Measurements from ENCODE around the gene PLEKHB2. TPM values are rescaled to one million over a fixed set of nuclear protein-coding genes. Genes with fewer than 3 reads are reported as not detected.

The PLEKHB2 gene
- total RNA-seq, 1 experiment from 2014 or later: 94.8 TPM

DNA sequence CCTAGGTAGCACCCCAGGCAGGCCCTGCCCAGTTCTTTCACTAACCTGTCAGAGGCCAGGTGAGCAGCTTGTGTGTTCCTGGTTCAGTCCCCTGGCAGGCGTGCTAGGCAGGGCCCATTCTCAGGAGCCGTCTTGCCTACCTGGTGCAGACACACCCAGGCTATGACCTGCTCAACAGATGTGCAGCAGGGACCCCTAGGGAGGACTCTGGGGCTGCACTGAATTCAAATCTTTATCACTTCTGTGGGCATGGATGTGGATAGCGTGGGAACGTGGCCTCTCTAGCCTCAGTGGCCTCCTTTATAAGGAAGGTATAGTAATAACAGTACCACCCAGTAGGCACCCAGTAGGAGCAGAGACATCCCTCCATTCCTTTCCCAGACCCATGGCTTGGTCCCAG, 48.4 kb downstream of the PLEKHB2 start:
- Histone ChIP-seq H2AFZ (ENCODE audit: low read depth, low read length, poor library complexity, severe bottlenecking) (no peak overlapping the region), H3K4me2 (ENCODE audit: low read length) (peak overlapping the region; percentile 19; the same call in 1 of the 2 replicates), H3K4me3 (replicated peaks in 1 of 2; ENCODE audit: low read depth in 1 of 2, low read length in 2 of 2) (no peak overlapping the region), H4K20me1 (ENCODE audit: insufficient read depth) (no peaks in the 10 kb centered on the region), H3K27me3 (ENCODE audit: insufficient read depth, low read length) (no peaks in the 10 kb centered on the region), H3K27ac (ENCODE audit: low read depth, low read length) (no peak overlapping the region), H3K36me3 (ENCODE audit: control insufficient read depth in 1 of 2, insufficient read depth in 2 of 2, low read length in 2 of 2) (peaks cover 4 to 6% of the 10 kb centered on the region in 2 experiments; a peak in 1 of 4 replicates), H3K4me1 (ENCODE audit: control insufficient read depth in 1 of 2, insufficient read depth in 2 of 2, low read length in 2 of 2) (peaks cover 0 to 12% of the 10 kb centered on the region in 2 experiments; a peak in 2 of 4 replicates), H3K9ac (ENCODE audit: low read length) (no peak overlapping the region), H3K79me2 (ENCODE audit: insufficient read depth, low read length) (no peaks in the 10 kb centered on the region), H3K9me2 (ENCODE audit: insufficient read depth) (no peaks in the 10 kb centered on the region), H3K9me3 (ENCODE audit: control insufficient read depth in 1 of 2, insufficient read depth in 1 of 2, low read depth in 1 of 2, low read length in 2 of 2) (no peaks in the 10 kb centered on the region)
- intact Hi-C loops (cut with micrococcal nuclease): loop anchor here (5.0 kb wide), 2 partner anchors 519 to 649 kb away; no protein-coding TSS in a partner anchor
- ChIA-PET RAD21 (ENCODE audit: low non-redundant PET in 1 of 2, low total read pairs in 2 of 2, uncharacterized antibody in 2 of 2, unreplicated experiment in 2 of 2) (interaction anchor here (0.9 to 1.9 kb wide), 2 partner anchors 182 to 519 kb away, joined by 3 to 6 read pairs; no protein-coding TSS in a partner anchor), CTCF (interaction anchor here (0.8 to 2.2 kb wide), 10 partner anchors 181 to 678 kb away, joined by 3 to 10 read pairs (median 4); no protein-coding TSS in a partner anchor), POLR2A (no interaction called here)
- ATAC-seq (peak; percentile 35), DNase-seq (ENCODE audit: low read depth, low spot score) (no peak)
- BruUV-seq (replicated peaks): no TSS peak
- TF ChIP-seq, protein P1, sequence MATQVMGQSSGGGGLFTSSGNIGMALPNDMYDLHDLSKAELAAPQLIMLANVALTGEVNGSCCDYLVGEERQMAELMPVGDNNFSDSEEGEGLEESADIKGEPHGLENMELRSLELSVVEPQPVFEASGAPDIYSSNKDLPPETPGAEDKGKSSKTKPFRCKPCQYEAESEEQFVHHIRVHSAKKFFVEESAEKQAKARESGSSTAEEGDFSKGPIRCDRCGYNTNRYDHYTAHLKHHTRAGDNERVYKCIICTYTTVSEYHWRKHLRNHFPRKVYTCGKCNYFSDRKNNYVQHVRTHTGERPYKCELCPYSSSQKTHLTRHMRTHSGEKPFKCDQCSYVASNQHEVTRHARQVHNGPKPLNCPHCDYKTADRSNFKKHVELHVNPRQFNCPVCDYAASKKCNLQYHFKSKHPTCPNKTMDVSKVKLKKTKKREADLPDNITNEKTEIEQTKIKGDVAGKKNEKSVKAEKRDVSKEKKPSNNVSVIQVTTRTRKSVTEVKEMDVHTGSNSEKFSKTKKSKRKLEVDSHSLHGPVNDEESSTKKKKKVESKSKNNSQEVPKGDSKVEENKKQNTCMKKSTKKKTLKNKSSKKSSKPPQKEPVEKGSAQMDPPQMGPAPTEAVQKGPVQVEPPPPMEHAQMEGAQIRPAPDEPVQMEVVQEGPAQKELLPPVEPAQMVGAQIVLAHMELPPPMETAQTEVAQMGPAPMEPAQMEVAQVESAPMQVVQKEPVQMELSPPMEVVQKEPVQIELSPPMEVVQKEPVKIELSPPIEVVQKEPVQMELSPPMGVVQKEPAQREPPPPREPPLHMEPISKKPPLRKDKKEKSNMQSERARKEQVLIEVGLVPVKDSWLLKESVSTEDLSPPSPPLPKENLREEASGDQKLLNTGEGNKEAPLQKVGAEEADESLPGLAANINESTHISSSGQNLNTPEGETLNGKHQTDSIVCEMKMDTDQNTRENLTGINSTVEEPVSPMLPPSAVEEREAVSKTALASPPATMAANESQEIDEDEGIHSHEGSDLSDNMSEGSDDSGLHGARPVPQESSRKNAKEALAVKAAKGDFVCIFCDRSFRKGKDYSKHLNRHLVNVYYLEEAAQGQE (IDR thresholded peaks at IDR 0.05; ENCODE audit: low read depth): no peak
- TF ChIP-seq, protein P2, sequence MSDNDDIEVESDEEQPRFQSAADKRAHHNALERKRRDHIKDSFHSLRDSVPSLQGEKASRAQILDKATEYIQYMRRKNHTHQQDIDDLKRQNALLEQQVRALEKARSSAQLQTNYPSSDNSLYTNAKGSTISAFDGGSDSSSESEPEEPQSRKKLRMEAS (IDR thresholded peaks at IDR 0.05): no peak
- no peak for TF ChIP-seq TCF7L2 (IDR thresholded peaks at IDR 0.05; ENCODE audit: borderline replicate concordance, extremely low read depth, insufficient read depth, insufficient read length)
- no peak for TF ChIP-seq YY1 (IDR thresholded peaks at IDR 0.05; ENCODE audit: extremely low read depth, insufficient replicate concordance, low read depth, low read length)
- TF ChIP-seq, protein P3, sequence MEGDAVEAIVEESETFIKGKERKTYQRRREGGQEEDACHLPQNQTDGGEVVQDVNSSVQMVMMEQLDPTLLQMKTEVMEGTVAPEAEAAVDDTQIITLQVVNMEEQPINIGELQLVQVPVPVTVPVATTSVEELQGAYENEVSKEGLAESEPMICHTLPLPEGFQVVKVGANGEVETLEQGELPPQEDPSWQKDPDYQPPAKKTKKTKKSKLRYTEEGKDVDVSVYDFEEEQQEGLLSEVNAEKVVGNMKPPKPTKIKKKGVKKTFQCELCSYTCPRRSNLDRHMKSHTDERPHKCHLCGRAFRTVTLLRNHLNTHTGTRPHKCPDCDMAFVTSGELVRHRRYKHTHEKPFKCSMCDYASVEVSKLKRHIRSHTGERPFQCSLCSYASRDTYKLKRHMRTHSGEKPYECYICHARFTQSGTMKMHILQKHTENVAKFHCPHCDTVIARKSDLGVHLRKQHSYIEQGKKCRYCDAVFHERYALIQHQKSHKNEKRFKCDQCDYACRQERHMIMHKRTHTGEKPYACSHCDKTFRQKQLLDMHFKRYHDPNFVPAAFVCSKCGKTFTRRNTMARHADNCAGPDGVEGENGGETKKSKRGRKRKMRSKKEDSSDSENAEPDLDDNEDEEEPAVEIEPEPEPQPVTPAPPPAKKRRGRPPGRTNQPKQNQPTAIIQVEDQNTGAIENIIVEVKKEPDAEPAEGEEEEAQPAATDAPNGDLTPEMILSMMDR (IDR thresholded peaks at IDR 0.05 in 2 of 3, conservative IDR thresholded peaks at IDR 0.05 in 1 of 3; ENCODE audit: borderline replicate concordance in 1 of 3, insufficient read depth in 1 of 3, low read depth in 2 of 3, low read length in 2 of 3): no peak
- TF ChIP-seq, protein P4, sequence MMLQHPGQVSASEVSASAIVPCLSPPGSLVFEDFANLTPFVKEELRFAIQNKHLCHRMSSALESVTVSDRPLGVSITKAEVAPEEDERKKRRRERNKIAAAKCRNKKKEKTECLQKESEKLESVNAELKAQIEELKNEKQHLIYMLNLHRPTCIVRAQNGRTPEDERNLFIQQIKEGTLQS (IDR thresholded peaks at IDR 0.05): no peak
